Peyer's patch (tissue), 4 donors: Measurements from ENCODE around the gene BCAS3. TPM values are rescaled to one million over a fixed set of nuclear protein-coding genes. Genes with fewer than 3 reads are reported as not detected.

Experiments used
- DNase-seq, 3 donors: peaks; one replicate each; pipeline ENCODE4 v3.0.0-alpha.2; 2017 to 2019
- H3K27ac ChIP-seq, 4 donors: fragments of 200-600 bp; sonication (generic); one replicate each; pipeline ENCODE4 v1.5.1; 2016 to 2019
- H3K27me3 ChIP-seq, 2 donors: fragments of 200-600 bp; sonication (generic); one replicate each; pipeline ENCODE4 v1.5.1; 2019
- H3K36me3 ChIP-seq, 3 donors: fragments of 200-600 bp; sonication (generic); one replicate each; pipeline ENCODE4 v1.5.1; 2016 to 2019
- H3K4me1 ChIP-seq, 4 donors: fragments of 200-600 bp; sonication (generic); one replicate each; pipeline ENCODE4 v1.5.1; 2016 to 2019
- H3K4me3 ChIP-seq, 4 donors: fragments of 200-600 bp; sonication (generic); 1 replicate in 3 of 4; 2 replicates in 1 of 4; pipeline ENCODE4 v1.5.1; 2016 to 2019; ENCODE audit warnings: mild to moderate bottlenecking in 1 of 4
- H3K9me3 ChIP-seq, 4 donors: fragments of 200-600 bp; sonication (generic); one replicate each; pipeline ENCODE4 v1.5.1; 2016 to 2019; ENCODE audit warnings: mild to moderate bottlenecking in 1 of 4
- CTCF ChIP-seq, 6 experiments: fragments of 450-650 bp in 4 of 6; fragments of 200-600 bp in 2 of 6; sonication (generic) in 1 of 6; IDR thresholded peaks; one replicate each; pipeline ENCODE4 v1.5.1; 2017 to 2019; ENCODE audit warnings: antibody characterized with exemption in 6 of 6, mild to moderate bottlenecking in 3 of 6, moderate library complexity in 1 of 6
- POLR2A ChIP-seq, 2 donors: fragments of 450-650 bp; IDR thresholded peaks; one replicate each; pipeline ENCODE4 v1.5.1; 2017; ENCODE audit warnings: antibody characterized with exemption in 2 of 2, mild to moderate bottlenecking in 2 of 2, moderate library complexity in 2 of 2
- total RNA-seq, 4 donors: library from RNA; depleted of rRNA; stranded (reverse); fragments of >200 nt; gene quantifications; one replicate each; pipeline ENCODE4 v1.1.0, GENCODE V29; 2016

Gene BCAS3
- total RNA-seq, 4 donors from 2014 or later: 25.7 to 109 (median 57.1) TPM

GRCh38 chr17:60637683-60638082 lies 40.0 kb upstream of the BCAS3 start:
- Histone ChIP-seq H3K4me1 (no peaks in the 10 kb centered on the region), H3K4me3 (no peak overlapping the region), H3K27me3 (no peaks in the 10 kb centered on the region), H3K27ac (no peak overlapping the region), H3K36me3 (peaks cover 0 to 41% (median 0%) of the 10 kb centered on the region in 3 donors), H3K9me3 (no peaks in the 10 kb centered on the region)
- no peak for DNase-seq
- TF ChIP-seq POLR2A (IDR thresholded peaks at IDR 0.05) (no peak), CTCF (IDR thresholded peaks at IDR 0.05) (no peak)

- no peaks in the 10 kb centered on the region for H3K27me3 ChIP-seq
- H3K9me3 ChIP-seq: no peaks in the 10 kb centered on the region
- TF ChIP-seq POLR2A (IDR thresholded peaks at IDR 0.05) (no peak), CTCF (IDR thresholded peaks at IDR 0.05) (no peak)
- H3K4me3 ChIP-seq: no peak overlapping the region
- no peaks in the 10 kb centered on the region for H3K4me1 ChIP-seq
- no peak overlapping the region for H3K27ac ChIP-seq
- DNase-seq: no peak
- peaks cover 0 to 43% (median 0%) of the 10 kb centered on the region in 3 donors for H3K36me3 ChIP-seq
Measured at GRCh38 chr17:60639019-60639330, 38.7 kb upstream of the BCAS3 start.

- Histone ChIP-seq H3K36me3 (peaks cover 0 to 27% (median 0%) of the 10 kb centered on the region in 3 donors), H3K4me1 (no peaks in the 10 kb centered on the region), H3K27ac (no peak overlapping the region), H3K27me3 (no peaks in the 10 kb centered on the region), H3K4me3 (no peak overlapping the region), H3K9me3 (no peaks in the 10 kb centered on the region)
- TF ChIP-seq CTCF (IDR thresholded peaks at IDR 0.05) (no peak), POLR2A (IDR thresholded peaks at IDR 0.05) (no peak)
- DNase-seq: no peak
Measured at GRCh38 chr17:60640503-60640902, 37.1 kb upstream of the BCAS3 start.

GRCh38 chr17:60641126-60641525 lies 36.5 kb upstream of the BCAS3 start:
- H3K4me1 ChIP-seq: no peaks in the 10 kb centered on the region
- no peaks in the 10 kb centered on the region for H3K27me3 ChIP-seq
- no peak for DNase-seq
- H3K4me3 ChIP-seq: no peak overlapping the region
- no peaks in the 10 kb centered on the region for H3K9me3 ChIP-seq
- H3K27ac ChIP-seq: no peak overlapping the region
- no peak for TF ChIP-seq POLR2A (IDR thresholded peaks at IDR 0.05)
- no peak for TF ChIP-seq CTCF (IDR thresholded peaks at IDR 0.05)
- H3K36me3 ChIP-seq: peaks cover 0 to 21% (median 0%) of the 10 kb centered on the region in 3 donors

GRCh38 chr17:60641810-60642220 lies 35.8 kb upstream of the BCAS3 start:
- Histone ChIP-seq H3K36me3 (peaks cover 0 to 18% (median 0%) of the 10 kb centered on the region in 3 donors), H3K9me3 (no peaks in the 10 kb centered on the region), H3K27ac (no peak overlapping the region), H3K4me3 (no peak overlapping the region), H3K4me1 (no peaks in the 10 kb centered on the region), H3K27me3 (no peaks in the 10 kb centered on the region)
- TF ChIP-seq POLR2A (IDR thresholded peaks at IDR 0.05) (no peak), CTCF (IDR thresholded peaks at IDR 0.05) (peak in 4 of 6 experiments; percentile 23 to 52 (median 40))
- DNase-seq: peak in 1 of 3 donors; percentile 74

GRCh38 chr17:60645918-60646523 lies 31.6 kb upstream of the BCAS3 start:
- Histone ChIP-seq H3K27ac (no peak overlapping the region), H3K4me3 (no peak overlapping the region), H3K27me3 (no peaks in the 10 kb centered on the region), H3K9me3 (no peaks in the 10 kb centered on the region), H3K4me1 (no peaks in the 10 kb centered on the region), H3K36me3 (peaks cover 0 to 37% (median 0%) of the 10 kb centered on the region in 3 donors)
- no peak for DNase-seq
- TF ChIP-seq CTCF (IDR thresholded peaks at IDR 0.05) (no peak), POLR2A (IDR thresholded peaks at IDR 0.05) (no peak)
